CD4-positive, alpha-beta T cell treated with Interleukin-21 for 1 hour (primary cell): ENCODE results near the gene PBX2.

ENCODE experiments used
- DNase-seq: peaks from one replicate; pipeline ENCODE4 v3.0.0-alpha.2; 2020

PBX2 gene

GRCh38 chr6:32185681-32186131, 4.3 kb downstream of the PBX2 start:
- peak; percentile 79 for DNase-seq

GRCh38 chr6:32184084-32184640, 5.8 kb downstream of the PBX2 start, which contains the start of gene AGER:
AGER (minus strand) TSS chr6:32184253; CDS start chr6:32184222, 31 bp downstream.
- DNase-seq = no peak

GRCh38 chr6:32183483-32184083, 6.4 kb downstream of the PBX2 start:
- DNase-seq = no peak

GRCh38 chr6:32183030-32183429, 7.0 kb downstream of the PBX2 start:
- no peak for DNase-seq

- no peak for DNase-seq
Observed at GRCh38 chr6:32182555-32182981, 7.4 kb downstream of the PBX2 start.

GRCh38 chr6:32181915-32182529, 8.0 kb downstream of the PBX2 start:
- DNase-seq = no peak

- no peak for DNase-seq
Observed at GRCh38 chr6:32181148-32181702, 8.8 kb downstream of the PBX2 start.

- no peak for DNase-seq
Observed at GRCh38 chr6:32179766-32180405, 10.1 kb downstream of the PBX2 start.

- DNase-seq = no peak
Observed at GRCh38 chr6:32178547-32179440, 11.2 kb downstream of the PBX2 start.

- DNase-seq = peak; percentile 100
Observed at GRCh38 chr6:32177788-32178546, 12.0 kb downstream of the PBX2 start, which contains the start of gene RNF5. RNF5 (plus strand) TSS chr6:32178405; CDS start chr6:32178512, 107 bp downstream.

GRCh38 chr6:32177183-32177787, 12.7 kb downstream of the PBX2 start:
- DNase-seq = peak; percentile 70

- DNase-seq = no peak
Observed at GRCh38 chr6:32176476-32177182, 13.4 kb downstream of the PBX2 start.

- DNase-seq = peak; percentile 97
Observed at GRCh38 chr6:32175711-32176475, 14.1 kb downstream of the PBX2 start, which contains the start of gene AGPAT1. AGPAT1 (minus strand) TSS chr6:32176084; CDS start chr6:32171496, 4,588 bp downstream.

GRCh38 chr6:32175322-32175710, 14.7 kb downstream of the PBX2 start:
- DNase-seq = no peak

GRCh38 chr6:32174416-32174815, 15.6 kb downstream of the PBX2 start:
- no peak for DNase-seq

GRCh38 chr6:32173051-32173727, 16.8 kb downstream of the PBX2 start:
- no peak for DNase-seq

GRCh38 chr6:32171234-32171633, 18.8 kb downstream of the PBX2 start:
- DNase-seq = no peak

- DNase-seq = no peak
Observed at GRCh38 chr6:32170294-32170693, 19.7 kb downstream of the PBX2 start.
